Mammary epithelial cell (primary cell): ENCODE results near the gene SPHK1.

Source experiments
- CTCF ChIP-seq, 2 donors: IDR thresholded peaks in 1 of 2; conservative IDR thresholded peaks in 1 of 2; 2 replicates each; pipeline ENCODE4 v1.5.1; 2011 to 2012; ENCODE audit warnings: inconsistent platforms in 2 of 2, low read length in 2 of 2, mild to moderate bottlenecking in 2 of 2, control low read depth in 1 of 2, low read depth in 1 of 2; ENCODE audit not compliant: insufficient read depth in 1 of 2; ENCODE audit errors: extremely low read depth in 1 of 2
- EZH2 ChIP-seq: IDR thresholded peaks from 2 replicates; pipeline ENCODE4 v1.6.1; 2012; ENCODE audit warnings: low read length, inconsistent platforms, borderline replicate concordance

- TF ChIP-seq CTCF (conservative IDR thresholded peaks at IDR 0.05 in 1 of 2, IDR thresholded peaks at IDR 0.05 in 1 of 2; ENCODE audit: extremely low read depth in 1 of 2, insufficient read depth in 1 of 2, low read depth in 1 of 2, low read length in 2 of 2) = no peak
- no peak for TF ChIP-seq EZH2
Measured at GRCh38 chr17:76379646-76380376, 4.6 kb upstream of the SPHK1 start.
